Measurements from ENCODE around the gene CLEC16A.

Gene CLEC16A

GRCh38 chr16:11183951-11184350, 239.6 kb downstream of the CLEC16A start:
- no peak for DNase-seq

DNA sequence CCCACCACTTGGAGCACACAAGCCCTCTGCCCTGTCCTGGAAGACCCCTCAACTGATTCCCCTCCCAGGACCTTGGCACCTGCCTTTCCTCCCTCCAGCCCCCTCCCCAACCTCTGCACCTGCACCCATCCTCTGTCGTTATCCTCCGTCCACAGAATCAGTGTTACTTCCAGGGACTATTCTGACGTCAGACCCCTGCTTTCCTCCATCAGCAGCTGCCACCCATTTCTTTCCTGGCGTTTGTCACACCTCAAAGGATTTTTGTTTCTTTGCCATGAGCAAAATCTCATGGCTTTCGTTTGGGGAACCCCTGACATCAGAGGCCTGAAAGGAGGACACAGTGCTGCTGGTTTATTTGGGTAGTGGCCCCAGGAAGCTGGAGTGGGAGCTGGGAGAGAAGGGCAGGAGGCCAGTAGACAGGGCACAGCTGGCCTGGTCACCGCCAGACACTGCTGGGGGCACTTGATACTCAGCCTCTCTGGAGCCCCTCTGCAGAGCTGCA, 243.2 kb downstream of the CLEC16A start:
- no peak for DNase-seq

DNA sequence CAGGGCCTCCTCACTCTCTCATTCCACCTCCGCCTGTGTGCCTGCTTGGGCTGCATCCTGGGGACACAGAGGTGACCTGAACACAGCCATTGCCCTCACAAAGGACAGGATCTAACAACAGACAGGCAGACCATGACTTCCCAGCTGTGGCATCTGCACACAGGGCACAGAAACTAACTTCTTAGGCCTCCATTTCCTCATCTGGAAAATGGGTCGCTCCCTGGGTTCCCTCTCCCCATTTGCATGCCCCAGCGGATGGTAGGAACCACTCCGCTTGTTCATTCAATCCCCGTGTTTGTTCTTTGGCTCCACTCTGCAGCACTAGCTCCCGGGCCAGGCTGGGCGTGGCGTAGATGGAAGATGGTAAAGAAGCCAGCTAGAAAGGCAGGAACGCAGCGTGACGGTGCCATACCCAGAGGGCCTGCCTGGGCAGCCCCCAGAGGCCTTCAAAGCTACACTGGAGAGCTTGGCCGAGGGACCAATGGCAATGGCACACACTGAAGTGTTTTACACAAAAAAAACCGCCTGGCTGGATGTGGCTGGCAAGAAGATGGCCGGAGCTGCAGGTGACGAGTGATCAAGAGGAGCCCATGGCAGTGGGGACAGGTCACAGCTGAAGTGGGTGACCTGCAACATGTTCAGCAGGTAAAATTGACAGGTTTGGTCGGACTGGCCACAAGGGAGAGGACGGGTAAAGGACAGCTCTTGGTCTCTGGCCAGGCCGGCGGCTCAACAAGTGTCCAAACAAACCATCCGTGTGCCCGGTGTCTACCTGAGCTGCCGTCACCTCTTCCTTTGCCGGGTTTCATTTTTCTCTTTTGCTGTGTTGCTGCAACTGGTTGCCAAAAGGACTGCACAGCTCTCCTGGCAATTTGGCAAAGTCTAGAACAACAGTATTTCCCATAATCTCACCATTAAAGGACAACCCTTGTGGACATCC, 244.7 kb downstream of the CLEC16A start:
- no peak for DNase-seq

GRCh38 chr16:11190588-11191560, 246.5 kb downstream of the CLEC16A start:
- DNase-seq, result no peak

GRCh38 chr16:11191665-11192064, 247.3 kb downstream of the CLEC16A start:
- DNase-seq, result no peak

DNA sequence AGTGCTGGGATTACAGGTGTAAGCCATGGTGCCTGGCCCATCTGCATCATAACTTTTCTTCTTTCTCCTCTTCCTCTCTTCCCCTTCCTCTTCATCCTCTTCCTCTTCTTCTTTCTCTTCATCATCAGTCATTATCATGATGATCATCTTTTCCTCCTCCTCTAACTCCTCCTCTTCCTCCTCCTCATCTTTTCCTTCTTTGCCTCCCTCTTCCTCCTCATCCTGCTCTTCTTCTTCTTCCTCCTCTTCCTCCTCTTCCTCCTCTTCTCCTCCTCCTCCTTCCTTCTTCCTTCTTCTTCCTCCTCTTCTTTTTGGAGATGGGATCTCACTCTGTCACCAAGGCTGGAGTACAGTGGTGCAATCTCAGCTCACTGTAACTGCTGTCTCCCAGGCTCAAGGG, 249.1 kb downstream of the CLEC16A start:
- no peak for DNase-seq

GRCh38 chr16:11194913-11195312, 250.5 kb downstream of the CLEC16A start:
- no peak for DNase-seq

DNA sequence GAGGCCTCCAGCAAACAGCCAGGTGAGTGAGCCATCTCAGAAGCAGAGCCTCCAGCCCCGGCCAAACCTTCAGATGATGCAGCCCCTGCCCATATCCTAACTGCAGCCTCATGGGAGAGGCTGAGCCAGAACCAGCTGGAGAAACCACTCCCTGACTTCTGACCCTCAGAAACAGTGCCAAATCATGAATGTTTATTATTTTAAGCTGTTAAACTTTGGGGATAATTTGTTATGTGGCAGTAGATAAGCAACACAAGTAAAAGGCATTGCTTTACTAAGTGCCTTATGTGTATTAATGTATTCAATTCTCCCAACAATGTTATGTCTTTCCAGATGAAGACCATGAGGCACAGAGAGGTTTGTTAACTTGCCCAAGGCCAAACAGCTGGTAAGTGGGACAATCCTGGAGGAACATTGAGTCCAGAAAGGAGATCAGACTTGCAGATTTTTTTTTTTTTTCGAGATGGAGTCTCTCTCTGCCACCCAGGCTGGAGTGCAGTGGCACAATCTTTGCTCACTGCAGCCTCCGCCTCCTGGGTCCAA, 252.0 kb downstream of the CLEC16A start:
- no peak for DNase-seq

DNA sequence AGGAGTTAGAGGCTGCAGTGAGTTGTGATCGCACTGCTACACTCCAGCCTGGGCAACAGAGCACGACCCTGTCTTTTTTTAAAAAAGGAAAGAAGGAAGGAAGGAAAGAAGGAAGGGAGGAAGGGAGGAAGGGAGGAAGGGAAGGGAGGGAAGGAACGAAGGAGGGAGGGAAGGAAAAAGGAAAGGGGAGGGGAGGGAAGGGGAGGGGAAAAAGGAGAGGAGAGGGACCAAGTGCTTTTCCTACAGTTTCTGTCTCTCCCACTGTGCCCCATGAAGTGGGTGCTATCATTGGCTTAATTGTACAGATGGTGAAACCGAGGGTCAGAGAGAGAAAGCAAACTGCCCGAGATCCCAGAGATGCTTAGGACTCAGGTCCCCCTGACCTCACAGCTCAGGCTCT, 254.0 kb downstream of the CLEC16A start:
- DNase-seq, result no peak

DNA sequence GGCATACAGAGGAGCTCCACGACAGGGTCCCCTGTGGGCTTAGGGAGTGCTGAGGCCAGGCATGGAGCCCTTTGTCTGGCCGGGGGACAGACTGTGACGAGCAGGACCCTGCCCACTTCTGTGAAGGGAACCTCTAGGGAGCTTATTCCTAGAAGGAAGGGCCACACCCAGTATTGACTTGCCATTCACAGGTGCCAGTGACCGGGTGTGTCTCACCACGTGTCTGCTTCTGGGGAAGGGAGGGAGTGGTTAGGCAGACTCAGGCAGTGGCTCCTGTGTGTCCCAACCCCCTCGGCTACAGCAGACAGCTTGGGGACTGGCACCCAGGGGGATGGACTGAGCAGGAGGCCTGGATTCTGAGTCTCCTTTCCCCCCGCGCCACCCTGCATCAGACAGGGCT, 254.5 kb downstream of the CLEC16A start:
- no peak for DNase-seq

DNA sequence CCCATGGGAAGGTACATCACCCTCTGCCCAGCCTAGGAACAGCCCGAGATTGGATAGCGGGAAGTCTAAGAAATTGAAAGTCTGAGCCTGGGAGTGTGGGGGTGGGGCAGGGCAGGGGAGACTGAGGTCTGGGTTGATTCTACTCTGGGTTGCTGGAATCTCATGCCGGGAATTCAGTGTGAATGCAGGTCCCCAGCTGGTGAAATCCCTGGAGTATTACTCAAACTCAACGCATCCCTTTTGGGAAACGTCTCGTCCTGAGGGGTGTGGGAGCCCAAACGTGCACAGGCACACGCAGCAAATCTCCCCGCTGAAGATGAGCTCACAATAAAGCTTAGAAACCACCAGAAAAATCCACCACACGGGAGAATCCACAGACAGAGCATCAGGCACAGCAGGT, 256.2 kb downstream of the CLEC16A start:
- DNase-seq, result no peak

DNA sequence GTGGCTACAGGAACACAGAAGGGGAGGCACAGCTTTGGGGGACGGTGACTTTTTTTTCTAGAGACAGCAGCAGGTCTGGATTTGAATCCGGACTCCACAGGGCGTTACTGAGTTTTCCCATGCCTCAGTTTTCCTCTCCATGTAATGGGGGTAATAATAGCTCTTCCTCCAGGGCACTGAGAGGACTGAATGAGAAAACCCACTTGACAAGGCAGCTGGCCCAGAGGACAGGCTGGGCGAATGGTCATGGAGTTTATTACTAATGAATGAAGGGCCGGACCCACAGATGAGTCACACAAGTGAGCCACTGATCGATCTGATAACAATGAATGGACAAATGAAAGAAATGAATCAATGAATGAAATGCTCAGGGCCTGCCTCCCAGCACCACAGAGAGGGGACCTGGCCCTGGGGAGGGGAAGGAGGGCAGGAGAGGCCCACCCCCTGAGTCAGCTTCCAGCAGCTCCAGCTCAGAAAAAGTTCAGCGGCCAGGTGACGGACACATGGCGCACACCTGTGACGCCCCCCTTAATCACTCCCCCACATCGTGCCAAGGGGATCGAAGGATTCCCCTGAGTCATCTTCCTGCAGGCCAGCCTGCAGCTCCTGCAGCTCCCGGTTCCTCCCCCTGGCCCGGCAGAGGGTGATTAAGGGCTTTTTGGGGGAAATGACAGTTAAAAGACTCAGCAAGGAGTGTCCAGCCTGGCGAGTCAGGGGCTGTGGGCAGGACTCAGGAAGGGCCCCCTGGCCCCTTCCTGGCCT, 257.3 kb downstream of the CLEC16A start:
- DNase-seq, result no peak

DNA sequence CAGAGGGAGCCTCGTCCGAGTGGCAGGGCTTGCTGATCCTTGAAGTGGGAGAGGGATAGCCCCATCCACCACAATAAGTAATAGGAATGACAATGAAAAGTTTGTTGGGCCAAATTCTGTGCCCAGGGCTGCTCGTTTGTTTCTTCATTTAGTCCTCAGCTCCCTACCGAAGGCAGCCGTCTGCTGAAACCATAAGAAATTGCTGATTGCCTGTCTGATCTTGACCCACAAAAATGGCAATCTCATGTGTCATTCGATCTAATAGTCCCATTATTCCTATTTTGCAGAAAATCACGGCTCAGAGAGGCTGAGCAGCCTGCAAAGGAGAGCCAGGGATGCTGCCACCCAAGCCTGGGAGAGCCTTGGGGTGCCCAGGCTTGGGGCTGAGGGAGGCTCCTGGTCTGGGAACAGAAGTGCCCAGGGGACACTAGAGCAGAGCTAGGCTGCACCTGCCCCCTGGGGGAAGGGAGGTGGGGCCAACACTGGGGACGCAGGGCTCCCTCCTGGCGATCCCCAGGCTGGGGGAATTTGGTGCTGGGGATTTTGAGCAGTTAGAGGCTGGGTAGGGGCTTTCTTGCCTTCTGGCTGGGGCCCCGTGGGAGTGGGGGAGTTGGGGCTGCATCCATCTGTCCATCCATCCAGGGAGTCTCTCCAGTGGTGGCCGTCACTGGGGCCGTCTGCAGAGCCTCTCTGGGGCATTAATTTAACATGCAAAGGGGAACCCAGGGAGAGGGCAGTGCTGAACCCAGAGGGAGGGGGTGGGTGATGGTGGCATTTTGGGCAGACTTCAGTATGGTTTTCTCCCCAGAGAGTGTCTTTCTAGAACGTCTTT, 258.1 kb downstream of the CLEC16A start:
- no peak for DNase-seq

- no peak for DNase-seq
Measured at GRCh38 chr16:11203111-11203623, 258.8 kb downstream of the CLEC16A start.

- no peak for DNase-seq
Measured at GRCh38 chr16:11204513-11205047, 260.2 kb downstream of the CLEC16A start.

DNA sequence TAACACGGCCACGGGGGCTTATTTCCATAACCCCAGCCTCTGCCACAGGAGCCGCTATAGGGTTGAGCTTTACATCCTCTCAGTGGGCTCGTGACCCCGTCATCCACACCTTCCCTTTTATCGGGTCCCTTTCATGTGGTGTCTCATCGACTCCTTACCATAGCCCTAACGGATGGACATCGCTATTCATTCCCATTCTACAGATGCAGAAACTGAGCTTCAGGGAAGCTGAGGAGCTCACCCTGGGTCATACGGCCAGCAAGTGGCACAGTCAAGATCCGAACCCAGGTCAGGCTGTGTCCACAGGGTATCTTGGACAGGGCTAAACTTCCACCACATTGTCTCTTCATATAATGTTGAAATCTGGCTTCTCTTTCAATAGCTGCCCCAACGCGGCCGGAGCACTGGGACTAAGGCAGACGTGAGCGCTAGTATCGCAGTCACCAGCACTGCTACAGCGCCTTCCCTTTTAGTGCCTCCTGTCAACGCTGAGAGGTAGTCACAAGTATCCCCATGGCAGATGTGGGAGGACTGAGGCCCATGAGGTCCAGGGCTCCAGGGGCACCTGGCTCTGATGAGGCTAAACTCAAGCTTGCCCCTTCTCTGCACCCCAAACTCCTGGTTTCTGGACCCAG, 260.8 kb downstream of the CLEC16A start:
- DNase-seq, result no peak

DNA sequence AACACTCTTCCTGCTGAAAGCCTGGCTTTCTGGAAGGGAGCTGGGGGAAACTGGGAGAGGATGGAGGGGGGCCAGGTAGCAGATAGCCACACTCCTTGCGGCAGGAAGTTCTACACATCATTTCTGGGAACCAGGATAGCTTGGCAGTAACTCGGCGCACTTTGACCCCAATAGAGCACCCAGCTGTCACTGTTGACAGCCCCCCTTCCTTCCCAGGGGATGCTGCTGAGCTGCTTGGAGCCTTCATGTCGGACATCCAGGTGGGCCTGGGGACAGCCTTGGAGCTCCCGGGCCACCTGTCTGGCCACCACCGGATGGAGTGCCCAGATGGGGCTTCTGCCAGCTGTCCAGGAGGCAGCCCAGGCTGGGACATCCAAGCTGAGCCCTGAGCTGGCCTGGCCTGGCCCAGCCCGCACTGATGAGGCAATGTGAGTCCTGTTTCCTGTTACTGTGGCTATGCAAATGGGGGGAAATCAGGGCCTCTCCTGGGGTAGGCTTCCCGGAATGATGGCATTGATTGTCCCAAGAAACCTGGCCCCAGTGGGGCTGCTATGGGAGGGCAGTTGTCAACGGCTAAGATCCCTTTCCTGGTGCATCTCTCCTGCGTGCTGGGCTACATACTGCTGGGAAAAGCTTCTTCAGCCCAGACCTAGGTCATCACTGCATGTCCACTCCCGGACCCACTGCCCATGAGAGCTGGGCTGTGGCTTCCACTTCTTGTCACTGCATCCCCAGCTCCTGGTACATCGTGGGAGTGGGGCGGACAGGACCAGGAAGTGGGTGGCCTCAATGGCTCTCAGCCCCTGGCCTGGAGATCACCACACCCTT, 261.6 kb downstream of the CLEC16A start:
- no peak for DNase-seq

DNA sequence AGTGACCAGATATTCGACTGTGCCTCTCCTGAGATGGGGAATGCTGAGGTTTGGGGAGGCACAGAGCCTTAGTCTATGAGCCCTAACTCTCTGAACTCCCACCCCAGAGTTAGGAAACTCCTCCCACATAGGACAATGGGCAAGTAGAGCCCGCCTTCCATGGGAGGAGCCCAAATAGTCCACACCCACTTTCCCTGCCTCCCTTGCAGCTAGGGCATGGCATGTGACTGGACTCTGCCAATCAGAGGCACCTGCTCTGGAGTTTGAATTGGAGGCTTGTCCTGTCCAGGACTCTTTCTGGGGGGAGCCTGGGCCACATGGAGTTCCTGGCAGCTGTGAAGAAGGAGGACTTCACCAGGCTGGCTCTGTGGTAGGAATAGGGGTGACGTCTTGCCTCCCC, 263.3 kb downstream of the CLEC16A start:
- no peak for DNase-seq

GRCh38 chr16:11208916-11209665, 264.7 kb downstream of the CLEC16A start:
- DNase-seq, result no peak

All from NCI-H510A treated with DMSO at 0.1 percent for 48 hours (cell line).